ENCODE measurements around the gene CSPG4.
"Not testable (repeated sequence)": the region's sequence is repeated elsewhere in the genome, so short reads cannot be mapped to it uniquely, and the experiment has no call there.

CSPG4 gene, protein sequence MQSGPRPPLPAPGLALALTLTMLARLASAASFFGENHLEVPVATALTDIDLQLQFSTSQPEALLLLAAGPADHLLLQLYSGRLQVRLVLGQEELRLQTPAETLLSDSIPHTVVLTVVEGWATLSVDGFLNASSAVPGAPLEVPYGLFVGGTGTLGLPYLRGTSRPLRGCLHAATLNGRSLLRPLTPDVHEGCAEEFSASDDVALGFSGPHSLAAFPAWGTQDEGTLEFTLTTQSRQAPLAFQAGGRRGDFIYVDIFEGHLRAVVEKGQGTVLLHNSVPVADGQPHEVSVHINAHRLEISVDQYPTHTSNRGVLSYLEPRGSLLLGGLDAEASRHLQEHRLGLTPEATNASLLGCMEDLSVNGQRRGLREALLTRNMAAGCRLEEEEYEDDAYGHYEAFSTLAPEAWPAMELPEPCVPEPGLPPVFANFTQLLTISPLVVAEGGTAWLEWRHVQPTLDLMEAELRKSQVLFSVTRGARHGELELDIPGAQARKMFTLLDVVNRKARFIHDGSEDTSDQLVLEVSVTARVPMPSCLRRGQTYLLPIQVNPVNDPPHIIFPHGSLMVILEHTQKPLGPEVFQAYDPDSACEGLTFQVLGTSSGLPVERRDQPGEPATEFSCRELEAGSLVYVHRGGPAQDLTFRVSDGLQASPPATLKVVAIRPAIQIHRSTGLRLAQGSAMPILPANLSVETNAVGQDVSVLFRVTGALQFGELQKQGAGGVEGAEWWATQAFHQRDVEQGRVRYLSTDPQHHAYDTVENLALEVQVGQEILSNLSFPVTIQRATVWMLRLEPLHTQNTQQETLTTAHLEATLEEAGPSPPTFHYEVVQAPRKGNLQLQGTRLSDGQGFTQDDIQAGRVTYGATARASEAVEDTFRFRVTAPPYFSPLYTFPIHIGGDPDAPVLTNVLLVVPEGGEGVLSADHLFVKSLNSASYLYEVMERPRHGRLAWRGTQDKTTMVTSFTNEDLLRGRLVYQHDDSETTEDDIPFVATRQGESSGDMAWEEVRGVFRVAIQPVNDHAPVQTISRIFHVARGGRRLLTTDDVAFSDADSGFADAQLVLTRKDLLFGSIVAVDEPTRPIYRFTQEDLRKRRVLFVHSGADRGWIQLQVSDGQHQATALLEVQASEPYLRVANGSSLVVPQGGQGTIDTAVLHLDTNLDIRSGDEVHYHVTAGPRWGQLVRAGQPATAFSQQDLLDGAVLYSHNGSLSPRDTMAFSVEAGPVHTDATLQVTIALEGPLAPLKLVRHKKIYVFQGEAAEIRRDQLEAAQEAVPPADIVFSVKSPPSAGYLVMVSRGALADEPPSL (N-terminal part only)

DNA sequence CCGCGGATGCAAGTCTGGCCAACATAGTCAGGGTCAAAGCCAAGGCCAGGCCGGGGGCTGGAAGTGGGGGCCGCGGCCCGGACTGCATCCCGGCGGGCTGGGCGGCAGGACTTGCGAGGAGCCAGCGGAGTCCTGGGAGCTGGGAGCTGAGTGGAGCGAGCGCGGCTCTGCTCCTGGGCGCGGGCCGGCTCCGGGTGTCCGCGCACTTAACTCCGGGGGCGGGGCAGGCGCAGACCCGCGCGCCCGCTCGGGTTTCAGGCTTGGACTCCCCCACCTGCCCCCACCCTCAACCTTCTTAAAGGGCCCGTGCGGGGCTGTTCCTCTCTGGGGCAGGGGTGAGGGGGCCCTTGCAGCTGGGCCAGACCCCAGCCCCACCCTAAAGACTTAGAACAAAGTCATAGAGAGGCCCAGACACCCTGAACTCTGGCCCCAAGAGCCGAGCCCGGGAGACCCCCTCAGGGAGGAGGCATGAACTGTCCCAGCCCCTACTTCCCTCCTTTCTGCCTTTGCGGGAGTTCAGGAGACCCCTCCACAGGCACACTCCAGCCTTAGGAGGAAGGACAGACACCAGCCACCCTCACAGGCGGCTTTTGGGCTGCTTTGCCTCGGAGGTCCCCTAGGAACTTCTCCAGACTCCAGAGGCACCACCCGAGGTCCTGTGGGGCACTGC, at the start of gene CSPG4:
CSPG4 (minus strand) TSS at position 181 of the 670 bp plus-strand sequence; CDS start at position 88, 93 bp downstream.
- H3K27me3 ChIP-seq (ENCODE audit: insufficient read depth, low read depth), result no peaks in the 10 kb centered on the region; the same call in 1 of the 2 replicates
- H2AFZ ChIP-seq (ENCODE audit: low read depth), result no peak within 1 kb of the TSS
- TF ChIP-seq, protein P1, sequence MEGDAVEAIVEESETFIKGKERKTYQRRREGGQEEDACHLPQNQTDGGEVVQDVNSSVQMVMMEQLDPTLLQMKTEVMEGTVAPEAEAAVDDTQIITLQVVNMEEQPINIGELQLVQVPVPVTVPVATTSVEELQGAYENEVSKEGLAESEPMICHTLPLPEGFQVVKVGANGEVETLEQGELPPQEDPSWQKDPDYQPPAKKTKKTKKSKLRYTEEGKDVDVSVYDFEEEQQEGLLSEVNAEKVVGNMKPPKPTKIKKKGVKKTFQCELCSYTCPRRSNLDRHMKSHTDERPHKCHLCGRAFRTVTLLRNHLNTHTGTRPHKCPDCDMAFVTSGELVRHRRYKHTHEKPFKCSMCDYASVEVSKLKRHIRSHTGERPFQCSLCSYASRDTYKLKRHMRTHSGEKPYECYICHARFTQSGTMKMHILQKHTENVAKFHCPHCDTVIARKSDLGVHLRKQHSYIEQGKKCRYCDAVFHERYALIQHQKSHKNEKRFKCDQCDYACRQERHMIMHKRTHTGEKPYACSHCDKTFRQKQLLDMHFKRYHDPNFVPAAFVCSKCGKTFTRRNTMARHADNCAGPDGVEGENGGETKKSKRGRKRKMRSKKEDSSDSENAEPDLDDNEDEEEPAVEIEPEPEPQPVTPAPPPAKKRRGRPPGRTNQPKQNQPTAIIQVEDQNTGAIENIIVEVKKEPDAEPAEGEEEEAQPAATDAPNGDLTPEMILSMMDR (conservative IDR thresholded peaks at IDR 0.05; ENCODE audit: low read depth, low read length), result no peak
- no peaks in the 10 kb centered on the region for H3K36me3 ChIP-seq (ENCODE audit: insufficient read depth)
- no peak within 1 kb of the TSS for H3K4me2 ChIP-seq
- no peaks in the 10 kb centered on the region for H3K4me1 ChIP-seq (ENCODE audit: low read depth, poor library complexity, severe bottlenecking)
- H3K4me3 ChIP-seq (IDR thresholded peaks at IDR 0.05; ENCODE audit: insufficient read depth, low read depth, low read length), result no peak within 1 kb of the TSS
- no peak within 1 kb of the TSS for H3K27ac ChIP-seq
- no peaks in the 10 kb centered on the region for H3K79me2 ChIP-seq (ENCODE audit: insufficient read depth, low read depth)
- H4K20me1 ChIP-seq (ENCODE audit: insufficient read depth), result no peaks in the 10 kb centered on the region
- no peak within 1 kb of the TSS for H3K9ac ChIP-seq

DNA sequence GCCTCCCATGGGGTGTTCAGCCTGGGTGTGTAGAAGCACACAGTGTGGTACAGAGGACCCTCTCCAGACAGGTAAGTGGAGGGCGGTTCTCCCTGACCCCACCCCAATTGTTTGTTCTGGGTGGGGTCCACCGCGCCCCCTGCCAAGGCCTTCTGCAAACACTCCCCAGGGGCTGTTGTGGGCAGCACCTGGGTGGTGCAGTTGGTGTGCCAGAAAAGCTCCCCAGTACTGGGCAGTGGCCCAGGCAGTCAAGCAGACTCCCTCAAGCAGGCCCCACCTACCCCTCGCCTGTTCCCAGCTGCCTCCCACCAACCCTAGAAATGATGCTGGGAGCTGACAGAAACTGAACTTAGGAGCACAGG, 49.7 kb upstream of the CSPG4 start:
- H3K27me3 ChIP-seq (ENCODE audit: insufficient read depth, low read depth); H3K9ac ChIP-seq; H2AFZ ChIP-seq (ENCODE audit: low read depth); H3K4me2 ChIP-seq; H3K36me3 ChIP-seq (ENCODE audit: insufficient read depth); H3K79me2 ChIP-seq (ENCODE audit: insufficient read depth, low read depth); H4K20me1 ChIP-seq (ENCODE audit: insufficient read depth); H3K4me3 ChIP-seq (IDR thresholded peaks at IDR 0.05; ENCODE audit: insufficient read depth, low read depth, low read length); H3K27ac ChIP-seq: not testable (repeated sequence)
- peaks cover 15% of the 10 kb centered on the region for H3K4me1 ChIP-seq (ENCODE audit: low read depth, poor library complexity, severe bottlenecking)

DNA sequence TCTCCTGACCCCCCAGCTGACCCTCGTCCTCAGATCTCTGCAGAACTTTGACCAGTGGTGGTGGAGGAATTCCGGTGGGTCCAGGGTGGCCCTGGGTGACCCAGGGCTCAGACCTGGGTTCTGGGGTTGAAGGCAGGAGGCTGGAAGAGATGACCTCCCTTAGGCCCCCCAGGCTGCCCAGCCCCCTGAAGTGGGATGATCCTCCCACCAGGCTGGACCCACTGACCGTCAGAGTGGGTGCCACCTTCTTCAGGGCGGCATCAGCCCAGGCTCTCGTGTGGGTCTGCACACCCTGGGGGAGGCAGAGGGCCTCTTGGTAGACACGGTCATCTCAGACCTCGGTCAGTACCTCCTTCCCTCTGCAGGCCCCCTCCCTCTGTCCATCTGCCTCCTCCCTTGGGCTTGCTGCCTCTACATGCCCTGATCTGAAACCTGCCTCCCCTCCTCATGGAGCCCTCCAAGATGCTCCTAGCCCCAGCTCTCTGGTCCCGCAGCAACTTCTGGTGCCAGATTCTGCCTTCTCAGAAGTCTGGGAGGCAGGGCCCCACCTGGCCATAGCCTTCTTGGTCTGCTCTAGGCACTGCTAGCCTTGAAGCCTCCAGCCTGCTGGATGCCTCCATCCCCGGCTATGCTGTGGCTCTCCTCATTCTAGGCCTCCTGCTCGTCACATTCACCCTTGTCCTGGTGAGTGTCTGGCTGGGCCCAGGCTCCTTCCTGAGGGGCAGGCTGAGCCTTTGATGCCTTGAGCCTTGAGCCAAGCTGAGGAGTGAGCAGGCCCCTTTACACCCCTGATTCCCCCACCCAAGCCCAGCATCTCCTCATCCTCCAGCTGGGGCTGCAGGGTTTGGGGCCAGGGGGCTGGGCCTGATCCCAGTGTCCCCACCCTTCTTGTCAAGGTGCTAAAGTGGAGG, 49.1 kb upstream of the CSPG4 start:
- peaks cover 18% of the 10 kb centered on the region for H3K4me1 ChIP-seq (ENCODE audit: low read depth, poor library complexity, severe bottlenecking)
- H3K4me3 ChIP-seq (IDR thresholded peaks at IDR 0.05; ENCODE audit: insufficient read depth, low read depth, low read length), result no peak overlapping the region
- H4K20me1 ChIP-seq (ENCODE audit: insufficient read depth), result no peaks in the 10 kb centered on the region
- TF ChIP-seq, protein P1 (conservative IDR thresholded peaks at IDR 0.05; ENCODE audit: low read depth, low read length), result no peak
- no peak overlapping the region for H2AFZ ChIP-seq (ENCODE audit: low read depth)
- no peak overlapping the region for H3K9ac ChIP-seq
- H3K4me2 ChIP-seq, result no peak overlapping the region
- no peak overlapping the region for H3K27ac ChIP-seq
- H3K79me2 ChIP-seq (ENCODE audit: insufficient read depth, low read depth), result no peaks in the 10 kb centered on the region
- no peaks in the 10 kb centered on the region for H3K36me3 ChIP-seq (ENCODE audit: insufficient read depth)
- H3K27me3 ChIP-seq (ENCODE audit: insufficient read depth, low read depth), result no peaks in the 10 kb centered on the region

DNA sequence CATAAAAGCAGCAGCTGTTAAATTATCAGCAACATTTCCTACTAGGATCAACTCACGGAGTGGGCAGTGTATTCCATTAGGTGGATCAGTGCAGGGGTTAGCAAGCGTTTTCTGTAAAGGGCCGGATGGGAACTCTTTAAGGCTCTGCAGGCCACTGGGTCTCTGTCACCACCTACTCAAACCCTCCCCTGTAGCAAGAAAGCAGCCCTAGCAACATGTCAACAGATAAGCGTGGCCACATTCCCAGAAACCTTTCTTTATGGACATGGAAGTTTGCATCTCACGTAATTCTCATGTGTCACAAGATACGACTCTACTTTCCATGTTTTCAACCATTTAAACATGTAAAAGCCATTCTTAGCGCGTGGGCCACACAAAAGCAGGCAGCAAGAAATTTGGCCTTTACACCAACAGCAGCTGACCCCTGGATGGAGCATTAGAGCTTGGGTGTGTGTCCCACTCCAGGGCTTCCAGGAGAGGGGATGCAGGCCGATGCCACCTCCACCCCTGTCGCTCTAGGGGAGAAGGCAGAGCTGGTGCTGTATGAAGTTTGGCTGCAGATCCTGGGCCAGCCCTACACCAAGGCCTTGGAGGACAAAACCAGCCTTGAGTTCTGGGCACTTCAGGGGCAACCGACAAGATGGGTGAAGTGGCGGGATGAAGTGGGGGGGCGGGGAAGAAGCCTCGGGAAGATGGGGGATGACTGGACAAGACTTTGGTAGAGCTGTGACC, 48.2 kb upstream of the CSPG4 start:
- H3K27ac ChIP-seq, result no peak overlapping the region
- H3K4me3 ChIP-seq (IDR thresholded peaks at IDR 0.05; ENCODE audit: insufficient read depth, low read depth, low read length), result no peak overlapping the region
- H3K4me2 ChIP-seq, result no peak overlapping the region
- no peaks in the 10 kb centered on the region for H3K27me3 ChIP-seq (ENCODE audit: insufficient read depth, low read depth)
- no peaks in the 10 kb centered on the region for H3K36me3 ChIP-seq (ENCODE audit: insufficient read depth)
- H3K4me1 ChIP-seq (ENCODE audit: low read depth, poor library complexity, severe bottlenecking), result peaks cover 18% of the 10 kb centered on the region
- no peaks in the 10 kb centered on the region for H3K79me2 ChIP-seq (ENCODE audit: insufficient read depth, low read depth)
- H4K20me1 ChIP-seq (ENCODE audit: insufficient read depth), result no peaks in the 10 kb centered on the region
- H3K9ac ChIP-seq, result no peak overlapping the region
- no peak overlapping the region for H2AFZ ChIP-seq (ENCODE audit: low read depth)
- TF ChIP-seq, protein P1 (conservative IDR thresholded peaks at IDR 0.05; ENCODE audit: low read depth, low read length), result no peak

DNA sequence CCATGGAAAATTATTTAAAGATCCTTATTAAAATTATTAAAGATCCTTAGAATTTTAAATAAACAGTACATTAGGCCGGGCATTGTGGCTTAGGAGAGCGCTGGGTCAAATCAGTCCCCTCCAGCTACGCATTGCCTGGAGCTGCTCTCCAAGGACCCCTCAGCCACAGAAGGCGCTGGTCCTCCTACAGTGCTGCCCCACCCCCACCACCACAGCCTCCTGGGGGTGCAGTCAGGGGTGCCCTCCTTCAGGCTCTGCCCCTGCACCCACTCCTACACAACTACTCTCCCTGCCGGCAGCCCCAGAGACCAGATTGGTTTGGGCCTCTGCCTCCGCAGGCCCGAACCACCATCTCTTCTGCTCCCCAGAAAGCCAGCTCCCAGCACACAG, 47.5 kb upstream of the CSPG4 start:
- not testable (repeated sequence) for H3K4me3 ChIP-seq (IDR thresholded peaks at IDR 0.05; ENCODE audit: insufficient read depth, low read depth, low read length); H3K79me2 ChIP-seq (ENCODE audit: insufficient read depth, low read depth); H2AFZ ChIP-seq (ENCODE audit: low read depth); H3K4me2 ChIP-seq; H3K36me3 ChIP-seq (ENCODE audit: insufficient read depth); H4K20me1 ChIP-seq (ENCODE audit: insufficient read depth); H3K27me3 ChIP-seq (ENCODE audit: insufficient read depth, low read depth); H3K27ac ChIP-seq; H3K9ac ChIP-seq
- peaks cover 18% of the 10 kb centered on the region for H3K4me1 ChIP-seq (ENCODE audit: low read depth, poor library complexity, severe bottlenecking)

All from KMS-11 (cell line).